Endothelial cell (in vitro differentiated cells): ENCODE data around the gene INO80. TPM values are rescaled to one million over a fixed set of nuclear protein-coding genes. Genes with fewer than 3 reads are reported as not detected.

Experiments
- DNase-seq: peaks from one replicate; pipeline ENCODE4 v3.0.0; 2021; ENCODE audit warnings: low spot score
- H3K27ac Mint-ChIP-seq: one replicate; pipeline ENCODE4 v1.8.0; 2021; ENCODE audit warnings: mixed read lengths, inconsistent platforms; ENCODE audit not compliant: unreplicated experiment
- H3K27me3 Mint-ChIP-seq: one replicate; pipeline ENCODE4 v1.8.0; 2021; ENCODE audit warnings: mild to moderate bottlenecking, moderate library complexity, mixed read lengths, inconsistent platforms; ENCODE audit not compliant: unreplicated experiment
- H3K36me3 Mint-ChIP-seq: one replicate; pipeline ENCODE4 v1.8.0; 2021; ENCODE audit warnings: mild to moderate bottlenecking, low read depth, mixed read lengths, inconsistent platforms; ENCODE audit not compliant: unreplicated experiment
- H3K4me1 Mint-ChIP-seq: one replicate; pipeline ENCODE4 v1.8.0; 2021; ENCODE audit warnings: mild to moderate bottlenecking, mixed read lengths, inconsistent platforms; ENCODE audit not compliant: unreplicated experiment
- H3K4me3 Mint-ChIP-seq: one replicate; pipeline ENCODE4 v1.8.0; 2021; ENCODE audit warnings: mild to moderate bottlenecking, mixed read lengths, inconsistent platforms; ENCODE audit not compliant: unreplicated experiment
- H3K9me3 Mint-ChIP-seq: one replicate; pipeline ENCODE4 v1.8.0; 2021; ENCODE audit warnings: mixed read lengths, inconsistent platforms; ENCODE audit not compliant: unreplicated experiment
- CTCF ChIP-seq: fragments of 200-600 bp; sonication (generic); IDR thresholded peaks from one replicate; pipeline ENCODE4 v1.5.0; 2021; ENCODE audit warnings: antibody characterized with exemption; ENCODE audit not compliant: unreplicated experiment
- total RNA-seq: library from RNA; stranded (reverse); fragmentation: NEBNext Ultra II Directional; extraction: Animal tissue kit (Norgen Biotek cat#: 25700); gene quantifications from one replicate; pipeline ENCODE4 v1.2.1, GENCODE V29; 2021; ENCODE audit not compliant: unreplicated experiment

Gene INO80
- total RNA-seq, 1 donor from 2014 or later: 26.6 TPM

DNA sequence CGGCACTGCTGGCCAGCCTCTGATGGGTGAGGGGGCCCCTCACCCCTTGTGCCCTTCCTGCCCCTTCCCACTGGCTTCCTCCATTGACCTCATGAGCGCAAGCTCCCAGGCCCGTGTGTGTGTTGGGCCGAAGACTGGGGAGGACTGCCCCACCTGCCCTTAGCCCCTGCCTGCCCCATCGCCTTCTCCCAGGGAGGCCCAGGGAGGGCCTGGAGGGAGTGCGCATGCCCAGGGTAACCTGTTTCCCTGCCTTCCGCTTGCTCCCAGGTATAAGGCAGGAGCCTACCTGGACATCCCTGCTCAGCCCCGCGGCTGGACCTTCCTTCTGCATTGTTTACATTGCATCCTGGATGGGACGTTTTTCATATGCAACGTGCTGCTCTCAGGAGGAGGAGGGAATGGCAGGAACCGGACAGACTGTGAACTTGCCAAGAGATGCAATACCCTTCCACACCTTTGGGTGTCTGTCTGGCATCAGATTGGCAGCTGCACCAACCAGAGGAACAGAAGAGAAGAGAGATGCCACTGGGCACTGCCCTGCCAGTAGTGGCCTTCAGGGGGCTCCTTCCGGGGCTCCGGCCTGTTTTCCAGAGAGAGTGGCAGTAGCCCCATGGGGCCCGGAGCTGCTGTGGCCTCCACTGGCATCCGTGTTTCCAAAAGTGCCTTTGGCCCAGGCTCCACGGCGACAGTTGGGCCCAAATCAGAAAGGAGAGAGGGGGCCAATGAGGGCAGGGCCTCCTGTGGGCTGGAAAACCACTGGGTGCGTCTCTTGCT, 178.1 kb downstream of the INO80 start:
- Mint-ChIP-seq H3K9me3 (no peaks in the 10 kb centered on the region), H3K4me1 (peaks cover 74% of the 10 kb centered on the region), H3K27ac (peak overlapping the region; percentile 63), H3K36me3 (peaks cover 64% of the 10 kb centered on the region), H3K27me3 (peaks cover 35% of the 10 kb centered on the region), H3K4me3 (peak overlapping the region; percentile 97)
- no peak for DNase-seq
- no peak for TF ChIP-seq CTCF

GRCh38 chr15:40936709-40937666, 179.1 kb downstream of the INO80 start:
- Mint-ChIP-seq H3K27ac (peak overlapping the region; percentile 53), H3K27me3 (peaks cover 34% of the 10 kb centered on the region), H3K36me3 (peaks cover 69% of the 10 kb centered on the region), H3K4me3 (peak overlapping the region; percentile 97), H3K4me1 (peaks cover 76% of the 10 kb centered on the region), H3K9me3 (no peaks in the 10 kb centered on the region)
- DNase-seq: no peak
- TF ChIP-seq CTCF: no peak

GRCh38 chr15:40936234-40936708, 179.8 kb downstream of the INO80 start:
- no peak for TF ChIP-seq CTCF
- H3K36me3 Mint-ChIP-seq: peaks cover 76% of the 10 kb centered on the region
- no peaks in the 10 kb centered on the region for H3K9me3 Mint-ChIP-seq
- peak overlapping the region; percentile 97 for H3K4me3 Mint-ChIP-seq
- peaks cover 80% of the 10 kb centered on the region for H3K4me1 Mint-ChIP-seq
- no peak for DNase-seq
- H3K27ac Mint-ChIP-seq: peak overlapping the region; percentile 5
- peaks cover 39% of the 10 kb centered on the region for H3K27me3 Mint-ChIP-seq

DNA sequence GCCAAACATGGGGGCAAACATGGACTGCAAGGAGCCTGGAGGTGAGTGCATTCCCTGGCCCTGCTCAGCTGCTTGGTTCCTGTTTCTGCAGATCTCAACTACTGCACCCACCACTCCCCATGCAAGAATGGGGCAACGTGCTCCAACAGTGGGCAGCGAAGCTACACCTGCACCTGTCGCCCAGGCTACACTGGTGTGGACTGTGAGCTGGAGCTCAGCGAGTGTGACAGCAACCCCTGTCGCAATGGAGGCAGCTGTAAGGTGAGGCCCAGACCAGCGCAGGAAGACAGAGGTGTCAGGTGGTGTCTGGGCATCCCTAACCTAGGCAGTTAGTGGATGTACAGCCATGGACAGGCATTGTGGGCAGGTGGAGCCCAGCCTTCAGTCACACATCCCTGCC, 181.6 kb downstream of the INO80 start:
- Mint-ChIP-seq H3K9me3 (no peaks in the 10 kb centered on the region), H3K4me1 (peaks cover 80% of the 10 kb centered on the region), H3K4me3 (peak overlapping the region; percentile 97), H3K27ac (no peak overlapping the region), H3K27me3 (peaks cover 41% of the 10 kb centered on the region), H3K36me3 (peaks cover 87% of the 10 kb centered on the region)
- DNase-seq: no peak
- TF ChIP-seq CTCF: no peak
